Colonic mucosa (tissue), 4 donors: Measurements from ENCODE around the gene NSD1. TPM values are rescaled to one million over a fixed set of nuclear protein-coding genes. Genes with fewer than 3 reads are reported as not detected.

ENCODE experiments used
- DNase-seq: peaks from one replicate; pipeline ENCODE4 v3.0.0-alpha.2; 2020
- H3K27ac ChIP-seq: fragments of 200-600 bp; one replicate; pipeline ENCODE4 v1.8.0; 2021
- H3K27me3 ChIP-seq: fragments of 200-600 bp; one replicate; pipeline ENCODE4 v1.8.0; 2021
- H3K36me3 ChIP-seq: fragments of 200-600 bp; one replicate; pipeline ENCODE4 v1.8.0; 2021
- H3K4me1 ChIP-seq: fragments of 200-600 bp; one replicate; pipeline ENCODE4 v1.8.0; 2021; ENCODE audit warnings: mild to moderate bottlenecking
- H3K4me3 ChIP-seq: fragments of 200-600 bp; one replicate; pipeline ENCODE4 v1.8.0; 2021
- H3K9ac ChIP-seq, 2 donors: one replicate each; pipeline ENCODE4 v1.7.0; 2013; ENCODE audit warnings: control low read depth in 2 of 2, low read depth in 2 of 2, low read length in 2 of 2
- H3K9me3 ChIP-seq: fragments of 200-600 bp; one replicate; pipeline ENCODE4 v1.8.0; 2021
- intact Hi-C: fragments of 100-400 bp; cut with DNase I; formaldehyde crosslinking; loops from one replicate; pipeline ENCODE4 v1.14.1; 2022
- total RNA-seq, 2 donors: library from RNA; stranded (reverse); fragmentation: NEBNext Ultra II Directional in 1 of 2; extraction: Animal tissue kit (Norgen Biotek cat#: 25700) in 1 of 2; gene quantifications; one replicate each; pipeline ENCODE4 v1.2.1, GENCODE V29; 2021
- TF ChIP-seq, protein P1 (sequence below): fragments of 200-600 bp; IDR thresholded peaks from one replicate; pipeline ENCODE4 v1.8.0; 2022; ENCODE audit warnings: antibody characterized with exemption, mild to moderate bottlenecking
- donor health status: healthy.
- donor health status: DM: no; HTN: no; CAD: no.
- donor health status: DM: no; HTN: no; CAD: no.

NSD1 gene
- total RNA-seq, 2 donors from 2014 or later, result 53.0 to 77.9 TPM

- H3K9me3 ChIP-seq, result no peaks in the 10 kb centered on the region
- H3K4me3 ChIP-seq, result no peak overlapping the region
- H3K36me3 ChIP-seq, result peaks cover 22% of the 10 kb centered on the region
- TF ChIP-seq, protein P1, sequence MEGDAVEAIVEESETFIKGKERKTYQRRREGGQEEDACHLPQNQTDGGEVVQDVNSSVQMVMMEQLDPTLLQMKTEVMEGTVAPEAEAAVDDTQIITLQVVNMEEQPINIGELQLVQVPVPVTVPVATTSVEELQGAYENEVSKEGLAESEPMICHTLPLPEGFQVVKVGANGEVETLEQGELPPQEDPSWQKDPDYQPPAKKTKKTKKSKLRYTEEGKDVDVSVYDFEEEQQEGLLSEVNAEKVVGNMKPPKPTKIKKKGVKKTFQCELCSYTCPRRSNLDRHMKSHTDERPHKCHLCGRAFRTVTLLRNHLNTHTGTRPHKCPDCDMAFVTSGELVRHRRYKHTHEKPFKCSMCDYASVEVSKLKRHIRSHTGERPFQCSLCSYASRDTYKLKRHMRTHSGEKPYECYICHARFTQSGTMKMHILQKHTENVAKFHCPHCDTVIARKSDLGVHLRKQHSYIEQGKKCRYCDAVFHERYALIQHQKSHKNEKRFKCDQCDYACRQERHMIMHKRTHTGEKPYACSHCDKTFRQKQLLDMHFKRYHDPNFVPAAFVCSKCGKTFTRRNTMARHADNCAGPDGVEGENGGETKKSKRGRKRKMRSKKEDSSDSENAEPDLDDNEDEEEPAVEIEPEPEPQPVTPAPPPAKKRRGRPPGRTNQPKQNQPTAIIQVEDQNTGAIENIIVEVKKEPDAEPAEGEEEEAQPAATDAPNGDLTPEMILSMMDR, result no peak
- H3K27me3 ChIP-seq, result no peaks in the 10 kb centered on the region
- no peak overlapping the region for H3K27ac ChIP-seq
- H3K9ac ChIP-seq, result no peak overlapping the region
- no peak for DNase-seq
- intact Hi-C loops, result loop anchor here (5.0 kb wide), 1 partner anchor 47 kb away; no protein-coding TSS in a partner anchor
- no peaks in the 10 kb centered on the region for H3K4me1 ChIP-seq
Measured at GRCh38 chr5:177329883-177330282, 196.3 kb downstream of the NSD1 start.

DNA sequence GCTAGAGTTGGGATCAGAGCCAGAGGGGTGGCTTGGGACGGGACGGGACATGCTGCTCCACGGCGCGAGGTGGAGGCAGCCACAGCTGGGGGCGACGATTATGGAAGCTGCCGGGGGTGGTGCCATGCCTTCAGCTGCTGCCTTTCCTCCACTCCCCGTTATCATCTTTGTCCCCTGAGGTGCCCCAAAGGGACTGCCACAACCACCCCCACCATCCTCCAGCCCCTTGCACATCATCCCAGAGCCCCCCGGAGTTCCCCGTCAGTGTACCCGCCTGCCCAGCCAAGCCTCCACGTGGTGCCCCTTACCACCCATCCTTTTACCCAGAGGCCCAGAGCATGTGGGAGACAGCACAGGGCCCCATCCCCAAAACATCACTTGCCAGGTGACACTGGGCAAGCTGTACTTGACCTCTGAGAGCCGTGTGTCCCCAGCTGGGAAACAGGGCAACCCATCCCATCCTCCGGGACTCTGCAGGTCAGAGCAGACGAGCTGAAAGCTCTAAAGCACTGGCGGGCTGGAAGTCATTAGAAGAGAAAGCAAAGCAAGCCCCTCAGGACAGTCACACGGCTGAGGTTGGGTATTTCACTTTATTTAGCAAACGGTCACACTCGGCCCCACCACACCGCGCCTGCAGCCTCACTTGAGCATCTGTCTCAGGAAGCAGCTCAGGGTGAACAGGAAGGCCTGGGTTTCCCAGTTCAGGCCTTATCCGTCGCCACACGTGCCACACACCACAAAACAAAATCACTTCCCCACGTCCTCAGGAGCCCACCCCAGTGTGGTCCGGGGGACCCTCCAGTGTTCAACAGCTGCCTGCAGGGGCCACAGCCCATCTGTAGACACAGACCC is 197.6 kb downstream of the NSD1 start:
- Histone ChIP-seq H3K9me3 (no peaks in the 10 kb centered on the region), H3K27ac (no peak overlapping the region), H3K9ac (no peak overlapping the region), H3K27me3 (no peaks in the 10 kb centered on the region), H3K4me3 (no peak overlapping the region), H3K36me3 (peaks cover 33% of the 10 kb centered on the region), H3K4me1 (no peaks in the 10 kb centered on the region)
- no peak for DNase-seq
- intact Hi-C loops, result no loop called here
- TF ChIP-seq, protein P1, result no peak

- no peaks in the 10 kb centered on the region for H3K9me3 ChIP-seq
- intact Hi-C loops, result no loop called here
- H3K4me3 ChIP-seq, result no peak overlapping the region
- no peak for DNase-seq
- no peaks in the 10 kb centered on the region for H3K27me3 ChIP-seq
- H3K9ac ChIP-seq, result no peak overlapping the region
- H3K27ac ChIP-seq, result no peak overlapping the region
- peaks cover 42% of the 10 kb centered on the region for H3K36me3 ChIP-seq
- no peaks in the 10 kb centered on the region for H3K4me1 ChIP-seq
- TF ChIP-seq, protein P1, result no peak
Measured at GRCh38 chr5:177332031-177332895, 198.7 kb downstream of the NSD1 start.

DNA sequence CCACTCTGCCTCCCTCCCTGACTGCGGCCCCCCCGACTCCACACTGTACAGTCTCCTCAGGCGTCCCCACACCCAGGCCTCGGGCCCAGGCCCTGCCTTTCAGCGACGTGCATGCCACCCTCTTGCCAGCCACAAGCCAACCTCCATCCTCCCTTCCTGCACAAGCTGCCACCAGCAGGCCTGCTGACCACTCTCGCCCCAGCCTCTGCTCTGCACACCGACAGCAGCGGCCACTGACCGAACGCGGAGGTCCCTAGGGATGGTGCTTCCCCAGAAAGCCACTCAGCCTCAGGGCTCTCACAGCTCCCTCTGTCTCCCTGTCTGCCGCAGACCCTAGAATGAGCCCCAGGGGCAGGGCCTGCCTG is 199.3 kb downstream of the NSD1 start:
- DNase-seq, result no peak
- Histone ChIP-seq H3K4me3 (no peak overlapping the region), H3K9ac (no peak overlapping the region), H3K4me1 (no peaks in the 10 kb centered on the region), H3K27me3 (no peaks in the 10 kb centered on the region), H3K9me3 (no peaks in the 10 kb centered on the region), H3K27ac (no peak overlapping the region), H3K36me3 (peaks cover 47% of the 10 kb centered on the region)
- TF ChIP-seq, protein P1, result no peak
- intact Hi-C loops, result no loop called here

DNA sequence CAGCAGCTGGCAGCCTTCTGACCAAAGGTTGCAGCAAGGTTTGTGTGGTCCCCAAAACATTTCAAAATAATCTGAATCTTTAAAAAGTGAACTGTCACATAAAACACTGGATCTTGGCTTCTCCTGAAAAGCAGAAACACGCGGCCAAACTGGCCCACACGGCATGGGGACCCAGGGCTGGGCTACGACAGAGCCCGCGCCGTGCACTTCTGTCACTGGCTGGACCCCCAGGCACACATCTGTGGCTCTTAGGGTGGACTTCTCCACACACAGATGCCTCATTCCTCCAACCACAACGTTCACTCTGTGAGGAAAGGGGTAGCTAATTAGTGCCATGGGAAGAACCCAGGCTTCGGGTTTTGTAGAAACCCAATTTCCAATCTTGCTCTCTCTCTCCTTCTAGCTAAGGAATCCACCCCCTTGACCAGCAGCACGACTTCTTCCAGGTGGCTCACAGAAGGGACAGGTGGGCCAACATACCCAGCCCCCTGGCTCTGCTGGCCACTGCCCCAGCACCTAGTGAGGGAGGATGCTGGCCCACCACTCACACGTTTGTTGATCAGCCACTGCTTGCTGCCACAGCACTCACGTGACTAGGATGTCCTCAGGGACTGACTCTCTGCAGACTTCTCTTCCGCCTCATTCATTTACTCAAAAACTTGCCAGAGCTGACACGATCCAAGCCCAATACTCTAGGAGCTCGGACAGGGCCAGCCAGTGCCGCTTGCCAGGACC is 200.0 kb downstream of the NSD1 start:
- no peaks in the 10 kb centered on the region for H3K27me3 ChIP-seq
- H3K36me3 ChIP-seq, result peaks cover 47% of the 10 kb centered on the region
- no peaks in the 10 kb centered on the region for H3K4me1 ChIP-seq
- DNase-seq, result no peak
- no peaks in the 10 kb centered on the region for H3K9me3 ChIP-seq
- H3K4me3 ChIP-seq, result no peak overlapping the region
- no peak overlapping the region for H3K9ac ChIP-seq
- TF ChIP-seq, protein P1, result no peak
- intact Hi-C loops, result no loop called here
- no peak overlapping the region for H3K27ac ChIP-seq
